ENCODE data around the gene FOXS1.

FOXS1 gene

DNA sequence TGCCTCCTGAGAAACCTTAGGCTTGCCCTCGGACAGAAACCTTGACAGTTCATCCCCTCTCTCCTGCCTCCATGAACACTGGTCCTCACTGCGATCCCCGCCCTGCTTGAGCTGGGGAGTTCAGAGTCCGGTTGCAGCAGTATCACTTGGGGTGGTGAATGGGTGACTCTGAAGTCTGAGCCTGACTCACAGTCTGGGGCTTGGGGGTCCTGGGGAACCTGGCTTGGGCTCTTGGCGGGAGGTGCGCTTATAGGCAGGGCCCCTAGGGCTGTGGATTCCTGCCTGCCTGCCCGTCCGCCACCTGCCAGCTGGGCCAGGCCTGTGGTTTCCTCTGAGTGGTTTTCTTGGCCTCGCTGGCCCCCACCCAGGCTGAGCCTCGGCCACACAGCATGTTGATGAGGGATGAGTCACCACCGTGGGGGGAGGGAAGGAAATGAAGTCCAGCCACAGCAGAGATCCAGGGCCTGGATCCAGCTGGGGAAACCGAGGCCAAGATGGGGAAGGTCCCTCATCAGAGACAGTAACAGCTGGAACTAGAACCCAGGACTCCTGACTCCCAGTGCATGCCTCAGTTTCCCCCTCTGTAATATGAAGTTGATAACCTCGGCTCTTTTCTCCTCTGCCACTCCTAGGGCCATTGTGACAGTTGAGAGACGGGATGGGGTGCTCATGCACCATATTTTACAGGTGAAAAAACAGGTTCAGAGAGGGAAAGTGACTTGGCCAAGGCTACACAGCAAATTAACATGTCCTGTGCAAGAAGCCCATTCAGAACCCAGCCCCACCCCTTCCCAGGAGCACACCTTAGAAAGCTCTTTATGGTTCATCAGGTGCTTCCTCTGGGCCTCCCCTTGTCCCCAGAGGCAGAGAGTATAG lies 9.2 kb downstream of the FOXS1 start:
- no peak overlapping the region for H3K4me3 ChIP-seq (ENCODE audit: control insufficient read depth, low read depth, low read length)
- peak; percentile 88 for DNase-seq (ENCODE audit: low read depth)

DNA sequence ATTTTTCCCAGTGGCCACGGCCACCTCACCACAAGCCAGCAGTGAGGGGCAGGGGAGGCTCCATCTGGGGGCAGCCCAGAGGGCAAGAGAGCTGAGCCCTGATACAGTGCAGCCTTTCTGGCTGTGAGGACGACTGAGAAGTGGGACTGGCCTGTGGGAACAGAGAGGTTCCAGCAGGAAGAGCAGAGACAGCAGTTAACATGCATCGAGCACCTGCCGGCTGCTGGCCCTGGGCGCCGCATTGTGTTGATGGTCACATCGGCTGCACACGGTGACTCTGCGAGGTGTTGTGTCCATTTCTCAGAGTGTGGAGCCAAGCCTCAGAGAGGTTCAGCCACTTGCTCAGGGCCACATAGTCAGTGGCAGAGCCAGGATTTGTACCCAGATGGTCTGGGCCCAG lies 9.8 kb downstream of the FOXS1 start:
- TF ChIP-seq, protein P1, sequence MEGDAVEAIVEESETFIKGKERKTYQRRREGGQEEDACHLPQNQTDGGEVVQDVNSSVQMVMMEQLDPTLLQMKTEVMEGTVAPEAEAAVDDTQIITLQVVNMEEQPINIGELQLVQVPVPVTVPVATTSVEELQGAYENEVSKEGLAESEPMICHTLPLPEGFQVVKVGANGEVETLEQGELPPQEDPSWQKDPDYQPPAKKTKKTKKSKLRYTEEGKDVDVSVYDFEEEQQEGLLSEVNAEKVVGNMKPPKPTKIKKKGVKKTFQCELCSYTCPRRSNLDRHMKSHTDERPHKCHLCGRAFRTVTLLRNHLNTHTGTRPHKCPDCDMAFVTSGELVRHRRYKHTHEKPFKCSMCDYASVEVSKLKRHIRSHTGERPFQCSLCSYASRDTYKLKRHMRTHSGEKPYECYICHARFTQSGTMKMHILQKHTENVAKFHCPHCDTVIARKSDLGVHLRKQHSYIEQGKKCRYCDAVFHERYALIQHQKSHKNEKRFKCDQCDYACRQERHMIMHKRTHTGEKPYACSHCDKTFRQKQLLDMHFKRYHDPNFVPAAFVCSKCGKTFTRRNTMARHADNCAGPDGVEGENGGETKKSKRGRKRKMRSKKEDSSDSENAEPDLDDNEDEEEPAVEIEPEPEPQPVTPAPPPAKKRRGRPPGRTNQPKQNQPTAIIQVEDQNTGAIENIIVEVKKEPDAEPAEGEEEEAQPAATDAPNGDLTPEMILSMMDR (conservative IDR thresholded peaks at IDR 0.05; ENCODE audit: control insufficient read depth, insufficient read depth, low read depth, low read length): no peak
- no peak for DNase-seq (ENCODE audit: low read depth)

More for the DNA sequence above, 9.2 kb downstream of the FOXS1 start:
- TF ChIP-seq, protein P1 (conservative IDR thresholded peaks at IDR 0.05; ENCODE audit: control insufficient read depth, insufficient read depth, low read depth, low read length): no peak

DNA sequence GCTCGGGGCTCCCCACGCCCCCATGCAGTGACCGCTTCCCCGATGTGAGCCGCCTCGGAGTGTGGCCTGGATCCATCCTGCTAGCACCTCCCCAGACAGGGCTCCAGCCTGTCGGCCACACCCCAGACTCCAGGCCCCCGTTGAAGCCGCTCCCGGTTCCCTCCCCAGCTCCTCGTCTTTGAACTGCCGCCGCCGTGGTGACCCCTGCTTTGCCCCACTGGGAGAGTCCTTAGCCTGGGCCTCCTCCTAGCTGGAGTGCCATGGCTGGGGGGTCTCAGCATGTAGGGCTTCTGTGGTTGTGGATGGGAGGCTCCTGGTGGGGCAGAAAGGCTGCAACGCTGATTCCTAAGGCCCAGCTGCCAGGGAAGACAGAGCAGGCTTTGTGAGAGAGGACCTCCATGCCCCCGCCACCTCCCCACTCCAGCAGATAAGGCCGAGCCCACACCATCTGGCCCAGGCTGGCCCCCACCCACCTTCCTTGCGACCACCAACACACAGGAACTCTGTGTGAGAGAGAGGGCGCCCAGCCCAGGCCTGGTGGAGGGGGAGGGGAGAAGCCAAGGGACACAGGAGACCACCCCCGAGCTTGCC lies 11.4 kb downstream of the FOXS1 start:
- TF ChIP-seq, protein P1 (conservative IDR thresholded peaks at IDR 0.05; ENCODE audit: control insufficient read depth, insufficient read depth, low read depth, low read length): no peak
- H3K4me3 ChIP-seq (ENCODE audit: control insufficient read depth, low read depth, low read length): no peak overlapping the region
- no peak for DNase-seq (ENCODE audit: low read depth)

More for the DNA sequence above, 9.8 kb downstream of the FOXS1 start:
- no peak overlapping the region for H3K4me3 ChIP-seq (ENCODE audit: control insufficient read depth, low read depth, low read length)

DNA sequence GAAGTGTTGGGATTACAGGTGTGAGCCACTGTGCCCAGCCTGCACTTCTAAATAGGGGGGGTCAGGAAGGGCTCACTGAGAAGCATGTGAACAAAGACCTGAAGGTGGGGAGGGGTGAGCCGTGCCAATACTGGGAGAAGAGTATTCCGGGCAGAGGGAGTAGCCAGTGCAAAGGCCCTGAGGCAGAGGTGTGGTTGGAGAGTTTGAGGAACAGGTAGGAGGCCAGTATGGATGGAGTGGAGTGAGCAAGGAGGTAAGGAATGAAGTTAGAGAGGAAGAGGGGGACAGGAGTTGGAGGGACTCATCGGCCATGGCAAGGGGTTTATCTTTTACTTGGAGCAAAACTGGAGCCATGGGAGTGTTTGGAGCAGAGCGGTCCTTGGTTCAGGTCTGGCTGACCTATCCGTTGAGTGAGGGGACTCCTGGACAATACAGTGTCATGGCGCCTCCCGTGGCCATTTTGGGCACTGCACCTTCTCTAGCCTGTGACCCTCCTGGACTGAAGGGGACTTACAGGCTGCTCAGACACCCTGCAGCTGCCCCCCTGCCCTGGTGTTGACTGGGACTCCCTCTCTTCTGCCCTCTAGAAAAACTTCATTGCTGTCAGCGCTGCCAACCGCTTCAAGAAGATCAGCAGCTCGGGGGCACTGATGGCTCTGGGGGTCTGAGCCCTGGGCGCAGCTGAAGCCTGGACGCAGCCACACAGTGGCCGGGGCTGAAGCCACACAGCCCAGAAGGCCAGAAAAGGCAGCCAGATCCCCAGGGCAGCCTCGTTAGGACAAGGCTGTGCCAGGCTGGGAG lies 12.1 kb downstream of the FOXS1 start:
- DNase-seq (ENCODE audit: low read depth): peak; percentile 40
- no peak overlapping the region for H3K4me3 ChIP-seq (ENCODE audit: control insufficient read depth, low read depth, low read length)
- TF ChIP-seq, protein P1 (conservative IDR thresholded peaks at IDR 0.05; ENCODE audit: control insufficient read depth, insufficient read depth, low read depth, low read length): peak; percentile 81

DNA sequence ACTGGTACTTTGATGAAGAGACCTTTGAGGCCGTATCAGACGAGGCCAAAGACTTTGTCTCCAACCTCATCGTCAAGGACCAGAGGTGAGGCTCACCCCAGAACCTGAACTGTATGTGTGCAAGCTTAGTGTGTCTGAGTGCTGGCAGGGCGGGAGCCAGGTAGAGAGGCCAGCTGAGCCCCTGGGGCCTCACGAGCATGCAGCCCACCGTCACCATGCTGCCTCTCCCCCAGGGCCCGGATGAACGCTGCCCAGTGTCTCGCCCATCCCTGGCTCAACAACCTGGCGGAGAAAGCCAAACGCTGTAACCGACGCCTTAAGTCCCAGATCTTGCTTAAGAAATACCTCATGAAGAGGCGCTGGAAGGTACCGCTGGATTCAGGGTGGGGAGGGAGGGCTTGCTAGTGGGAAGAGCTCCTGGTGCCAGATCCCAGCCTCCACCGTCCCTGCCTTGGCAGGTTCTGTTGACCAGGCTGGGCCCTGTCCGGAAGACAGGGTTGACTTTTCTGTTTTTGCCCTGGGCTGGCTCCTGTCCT lies 13.6 kb downstream of the FOXS1 start:
- H3K4me3 ChIP-seq (ENCODE audit: control insufficient read depth, low read depth, low read length): no peak overlapping the region
- DNase-seq (ENCODE audit: low read depth): no peak
- TF ChIP-seq, protein P1 (conservative IDR thresholded peaks at IDR 0.05; ENCODE audit: control insufficient read depth, insufficient read depth, low read depth, low read length): no peak

DNA sequence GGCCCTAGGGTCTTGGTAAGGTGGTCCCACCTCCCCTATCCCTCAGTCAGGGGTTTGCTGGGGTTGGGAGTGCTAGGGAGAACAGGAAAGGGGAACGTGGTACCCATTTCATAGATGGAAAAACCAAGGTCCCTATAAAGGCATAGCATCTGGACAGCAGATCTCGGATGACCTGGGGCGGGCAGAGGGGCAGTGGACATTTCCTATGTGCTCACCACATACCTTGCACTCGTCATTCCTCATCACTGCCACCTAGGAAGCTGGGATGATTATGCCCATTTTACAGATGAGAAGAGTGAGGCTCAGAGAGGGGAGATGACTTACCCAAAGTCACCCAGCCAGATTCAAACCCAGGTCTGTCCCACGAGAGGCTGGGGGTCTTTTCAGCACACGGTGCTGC lies 14.2 kb downstream of the FOXS1 start:
- no peak for DNase-seq (ENCODE audit: low read depth)
- H3K4me3 ChIP-seq (ENCODE audit: control insufficient read depth, low read depth, low read length): no peak overlapping the region
- TF ChIP-seq, protein P1 (conservative IDR thresholded peaks at IDR 0.05; ENCODE audit: control insufficient read depth, insufficient read depth, low read depth, low read length): no peak
